Sigmoid colon (tissue), 7 donors: ENCODE data around the gene HHIPL1. TPM values are rescaled to one million over a fixed set of nuclear protein-coding genes. Genes with fewer than 3 reads are reported as not detected.

ENCODE experiments used
- DNase-seq: peaks from one replicate; pipeline ENCODE4 v3.0.0-alpha.2; 2019
- H3K27ac ChIP-seq, 4 donors: fragments of 200-600 bp; sonication (generic); one replicate each; pipeline ENCODE4 v1.5.1; 2016 to 2019; ENCODE audit warnings: mild to moderate bottlenecking in 1 of 4
- H3K27me3 ChIP-seq, 3 donors: fragments of 200-600 bp; sonication (generic); one replicate each; pipeline ENCODE4 v1.5.1; 2019; ENCODE audit warnings: mild to moderate bottlenecking in 1 of 3
- H3K36me3 ChIP-seq, 4 donors: fragments of 200-600 bp; sonication (generic); one replicate each; pipeline ENCODE4 v1.5.1; 2016 to 2019
- H3K4me1 ChIP-seq, 4 donors: fragments of 200-600 bp; sonication (generic); one replicate each; pipeline ENCODE4 v1.5.1; 2017 to 2019
- H3K4me3 ChIP-seq, 4 donors: fragments of 200-600 bp; sonication (generic); one replicate each; pipeline ENCODE4 v1.5.1; 2017 to 2019; ENCODE audit warnings: mild to moderate bottlenecking in 2 of 4, moderate library complexity in 1 of 4
- H3K9me3 ChIP-seq, 4 donors: fragments of 200-600 bp in 3 of 4; sonication (generic) in 3 of 4; one replicate each; pipeline versions ENCODE4 v1.5.1 to v1.6.1; 2013 to 2019
- CTCF ChIP-seq, 4 experiments: fragments of 450-650 bp in 3 of 4; fragments of 200-600 bp in 1 of 4; IDR thresholded peaks; one replicate each; pipeline ENCODE4 v1.5.1; 2016 to 2019; ENCODE audit warnings: antibody characterized with exemption in 4 of 4, mild to moderate bottlenecking in 3 of 4, moderate library complexity in 2 of 4
- EP300 ChIP-seq, 4 donors: sonication (generic); formaldehyde crosslinking; IDR thresholded peaks; one replicate each; pipeline ENCODE4 v1.6.1; 2017; ENCODE audit warnings: antibody characterized with exemption in 4 of 4
- POLR2A ChIP-seq, 2 donors: fragments of 450-650 bp; IDR thresholded peaks; one replicate each; pipeline ENCODE4 v1.6.1; 2016; ENCODE audit warnings: antibody characterized with exemption in 2 of 2, mild to moderate bottlenecking in 2 of 2, moderate library complexity in 2 of 2
- POLR2AphosphoS5 ChIP-seq, 4 donors: sonication (generic); formaldehyde crosslinking; IDR thresholded peaks; one replicate each; pipeline ENCODE4 v1.6.1; 2017; ENCODE audit warnings: antibody characterized with exemption in 4 of 4
- WGBS, 2 donors: extraction: QIAGEN DNeasy Blood & Tissue Kit; methylation state at CpG; one replicate each; pipeline ENCODE4 v1.1.7; 2013; 5-methylcytosine and 5-hydroxymethylcytosine counted together
- intact Hi-C: fragments of 100-400 bp; cut with DNase I; formaldehyde crosslinking; loops from one replicate; pipeline ENCODE4 v1.15.1; 2023
- polyA plus RNA-seq, 3 donors: library from polyadenylated mRNA; stranded (reverse); fragments of 200-250 nt; gene quantifications; one replicate each; pipeline ENCODE4 v1.2.3, GENCODE V29; 2013
- total RNA-seq, 4 donors: library from RNA; depleted of rRNA; stranded (reverse); fragments of >200 nt; gene quantifications; one replicate each; pipeline ENCODE4 v1.1.0, GENCODE V29; 2016
- donor health status: healthy with polysubstance abuse.
- donor health status: Bipolar disorder and iron deficiency.
- donor health status: healthy.

The HHIPL1 gene
- total and polyA plus RNA-seq, 7 donors, result 0.80 to 10.8 (median 4.3) TPM; not detected in 2

GRCh38 chr14:99674776-99675381 lies 29.9 kb downstream of the HHIPL1 start:
- Histone ChIP-seq H3K27me3 (no peaks in the 10 kb centered on the region), H3K4me3 (no peak overlapping the region), H3K36me3 (no peaks in the 10 kb centered on the region), H3K27ac (no peak overlapping the region), H3K4me1 (peaks cover 0 to 4% (median 0%) of the 10 kb centered on the region in 4 donors), H3K9me3 (peaks cover 0 to 8% (median 3%) of the 10 kb centered on the region in 4 donors)
- TF ChIP-seq EP300 (IDR thresholded peaks at IDR 0.05), result no peak
- TF ChIP-seq POLR2A (IDR thresholded peaks at IDR 0.05), result no peak
- TF ChIP-seq POLR2AphosphoS5 (IDR thresholded peaks at IDR 0.05), result no peak
- TF ChIP-seq CTCF (IDR thresholded peaks at IDR 0.05), result no peak
- WGBS, 2 donors, result 58 to 67% methylated on average over 60 of the region's 60 CpGs
- no peak for DNase-seq
- intact Hi-C loops, result no loop called here

- Histone ChIP-seq H3K27ac (no peak overlapping the region), H3K4me3 (no peak overlapping the region), H3K36me3 (no peaks in the 10 kb centered on the region), H3K27me3 (no peaks in the 10 kb centered on the region), H3K9me3 (peaks cover 0 to 8% (median 3%) of the 10 kb centered on the region in 4 donors), H3K4me1 (peaks cover 0 to 4% (median 0%) of the 10 kb centered on the region in 4 donors)
- DNase-seq, result peak; percentile 43
- intact Hi-C loops, result no loop called here
- no peak for TF ChIP-seq POLR2A (IDR thresholded peaks at IDR 0.05)
- TF ChIP-seq CTCF (IDR thresholded peaks at IDR 0.05), result no peak
- TF ChIP-seq POLR2AphosphoS5 (IDR thresholded peaks at IDR 0.05), result no peak
- TF ChIP-seq EP300 (IDR thresholded peaks at IDR 0.05), result no peak
- WGBS, 2 donors, result 54 to 57% methylated on average over 42 of the region's 42 CpGs
These were observed 30.5 kb downstream of the HHIPL1 start for GRCh38 chr14:99675382-99675835.

GRCh38 chr14:99675951-99676350 lies 31.0 kb downstream of the HHIPL1 start:
- Histone ChIP-seq H3K36me3 (no peaks in the 10 kb centered on the region), H3K4me1 (peaks cover 0 to 4% (median 0%) of the 10 kb centered on the region in 4 donors), H3K4me3 (no peak overlapping the region), H3K9me3 (peaks cover 0 to 8% (median 3%) of the 10 kb centered on the region in 4 donors), H3K27ac (no peak overlapping the region), H3K27me3 (no peaks in the 10 kb centered on the region)
- TF ChIP-seq POLR2AphosphoS5 (IDR thresholded peaks at IDR 0.05) (no peak), EP300 (IDR thresholded peaks at IDR 0.05) (no peak), CTCF (IDR thresholded peaks at IDR 0.05) (no peak), POLR2A (IDR thresholded peaks at IDR 0.05) (no peak)
- intact Hi-C loops, result no loop called here
- no peak for DNase-seq
- WGBS, 2 donors, result 55 to 56% methylated on average over 10 of the region's 10 CpGs

- intact Hi-C loops, result no loop called here
- Histone ChIP-seq H3K27me3 (peaks cover 0 to 4% (median 0%) of the 10 kb centered on the region in 3 donors), H3K36me3 (no peaks in the 10 kb centered on the region), H3K27ac (no peak overlapping the region), H3K4me3 (no peak overlapping the region), H3K9me3 (peaks cover 0 to 8% (median 3%) of the 10 kb centered on the region in 4 donors), H3K4me1 (peaks cover 0 to 4% (median 0%) of the 10 kb centered on the region in 4 donors)
- TF ChIP-seq POLR2A (IDR thresholded peaks at IDR 0.05) (no peak), EP300 (IDR thresholded peaks at IDR 0.05) (no peak), CTCF (IDR thresholded peaks at IDR 0.05) (no peak)
- no peak for DNase-seq
- 64 to 77% methylated on average over 8 of the region's 8 CpGs for WGBS, 2 donors
These were observed 31.7 kb downstream of the HHIPL1 start for GRCh38 chr14:99676657-99677056.
